Heart left ventricle (tissue), 16 donors: ENCODE results near the gene LRP1B. TPM values are rescaled to one million over a fixed set of nuclear protein-coding genes. Genes with fewer than 3 reads are reported as not detected.

Experiments
- ATAC-seq, 4 donors: fragments of 200-7000 bp; cut with Tn5 transposase; one replicate each; pipeline ENCODE4 v1.9.1; 2020 to 2022; ENCODE audit warnings: moderate library complexity in 4 of 4, mild to moderate bottlenecking in 3 of 4, moderate number of reproducible peaks in 1 of 4
- DNase-seq, 5 donors: peaks; one replicate each; pipeline ENCODE4 v3.0.0-alpha.2; 2020
- H3K27ac ChIP-seq, 12 donors: fragments of 200-600 bp; sonication (generic) in 4 of 12; one replicate each; pipeline versions ENCODE4 v1.5.0 to v1.8.0; 2016 to 2022; ENCODE audit warnings: mild to moderate bottlenecking in 2 of 12
- H3K27me3 ChIP-seq, 9 donors: fragments of 200-600 bp; sonication (generic) in 2 of 9; one replicate each; pipeline versions ENCODE4 v1.5.1 to v1.8.0; 2016 to 2022; ENCODE audit warnings: mild to moderate bottlenecking in 3 of 9
- H3K36me3 ChIP-seq, 9 donors: fragments of 200-600 bp; sonication (generic) in 2 of 9; one replicate each; pipeline versions ENCODE4 v1.5.0 to v1.8.0; 2018 to 2022; ENCODE audit warnings: mild to moderate bottlenecking in 2 of 9
- H3K4me1 ChIP-seq, 12 donors: fragments of 200-600 bp; sonication (generic) in 4 of 12; one replicate each; pipeline versions ENCODE4 v1.5.0 to v1.8.0; 2016 to 2022; ENCODE audit warnings: mild to moderate bottlenecking in 3 of 12
- H3K4me3 ChIP-seq, 12 donors: fragments of 200-600 bp; sonication (generic) in 4 of 12; one replicate each; pipeline versions ENCODE4 v1.5.0 to v1.8.0; 2017 to 2022; ENCODE audit warnings: mild to moderate bottlenecking in 9 of 12, moderate library complexity in 4 of 12
- H3K9me3 ChIP-seq, 12 donors: fragments of 200-600 bp; sonication (generic) in 4 of 12; one replicate each; pipeline versions ENCODE4 v1.5.0 to v1.8.0; 2016 to 2022; ENCODE audit warnings: mild to moderate bottlenecking in 1 of 12
- CTCF ChIP-seq, 12 donors: fragments of 200-600 bp; sonication (generic) in 4 of 12; IDR thresholded peaks; one replicate each; pipeline versions ENCODE4 v1.5.0 to v1.8.0; 2018 to 2022; ENCODE audit warnings: antibody characterized with exemption in 12 of 12, mild to moderate bottlenecking in 5 of 12
- POLR2A ChIP-seq, 2 donors: fragments of 450-650 bp; IDR thresholded peaks; one replicate each; pipeline ENCODE4 v1.6.1; 2017; ENCODE audit warnings: antibody characterized with exemption in 2 of 2, mild to moderate bottlenecking in 2 of 2, moderate library complexity in 2 of 2
- WGBS, 4 donors: extraction: QIAGEN DNeasy Blood & Tissue Kit in 2 of 4; methylation state at CpG; one replicate each; pipeline versions ENCODE4 v1.1.5 to v1.1.7; 2013 to 2018; 5-methylcytosine and 5-hydroxymethylcytosine counted together
- intact Hi-C, 10 donors: fragments of 100-400 bp; cut with DNase I; formaldehyde crosslinking; loops; one replicate each; pipeline versions ENCODE4 v1.11.1 to v1.14.2; 2022
- polyA plus RNA-seq, 2 donors: library from polyadenylated mRNA; stranded (reverse); fragments of 200-250 nt; gene quantifications; one replicate each; pipeline ENCODE4 v1.2.3, GENCODE V29; 2013
- total RNA-seq, 9 donors: library from RNA; depleted of rRNA in 2 of 9; stranded (reverse); fragments of >200 nt in 2 of 9; fragmentation: NEBNext Ultra II Directional in 3 of 9; extraction: Animal tissue kit (Norgen Biotek cat#: 25700) in 3 of 9; gene quantifications; one replicate each; pipeline versions ENCODE4 v1.1.0 to v1.2.4, GENCODE V29; 2016 to 2023
- donor health status: ischemic (EF 13 %, LVEDD 7.1; RV severe dilation, severe dysfunction).
- donor health status: healthy with polysubstance abuse.
- donor health status: DM: no; HTN: yes; CAD: no.
- donor health status: DM: no; HTN: no; CAD: no.
- donor health status: ischemic (EF 25% LVEDD 6.9; RV normal size, moderate dysfunction).
- donor health status: ischemic (EF 25% LVEDD 5.7; RV mildly dilated, moderate dysfunction).
- donor health status: healthy.
- donor health status: DM: yes; HTN: yes; CAD: no.
- donor health status: ischemic (EF 35%, LVEDD 5.7; RV mildly dilated, moderate dysfunction).
- donor health status: nonischemic (EF 11% LVEDD 7.7; RV severe dilation, severe dysfunction).
- donor health status: DM: yes; HTN: yes; CAD: no.
- donor health status: PGD.
- donor health status: ischemic (EF 29% LVEDD 5.4; RV normal size, mild dysfunction).
- donor health status: nonischemic (EF 23%, LVEDD 6.1; RV moderate dilation, normal function).

The LRP1B gene
- total and polyA plus RNA-seq, 11 donors = 0.01 to 0.19 (median 0.11) TPM; not detected in 2

GRCh38 chr2:142045641-142046040 lies 85.2 kb downstream of the LRP1B start:
- Histone ChIP-seq H3K4me3 (no peak overlapping the region), H3K36me3 (no peaks in the 10 kb centered on the region), H3K27me3 (no peaks in the 10 kb centered on the region), H3K27ac (no peak overlapping the region), H3K9me3 (no peaks in the 10 kb centered on the region), H3K4me1 (no peaks in the 10 kb centered on the region)
- intact Hi-C loops = no loop called here
- ATAC-seq (no peak), DNase-seq (no peak)
- TF ChIP-seq CTCF (IDR thresholded peaks at IDR 0.05) (no peak), POLR2A (IDR thresholded peaks at IDR 0.05) (no peak)
- WGBS, 4 donors = 87 to 92% (median 89%) methylated on average over 4 of the region's 4 CpGs

GRCh38 chr2:142044197-142044596 lies 86.6 kb downstream of the LRP1B start:
- Histone ChIP-seq H3K4me1 (no peaks in the 10 kb centered on the region), H3K4me3 (no peak overlapping the region), H3K9me3 (no peaks in the 10 kb centered on the region), H3K27me3 (no peaks in the 10 kb centered on the region), H3K36me3 (no peaks in the 10 kb centered on the region), H3K27ac (no peak overlapping the region)
- intact Hi-C loops = no loop called here
- TF ChIP-seq CTCF (IDR thresholded peaks at IDR 0.05) = no peak
- no peak for TF ChIP-seq POLR2A (IDR thresholded peaks at IDR 0.05)
- 52 to 62% (median 56%) methylated on average over 3 of the region's 3 CpGs for WGBS, 4 donors
- no peak for ATAC-seq
- DNase-seq = no peak

- intact Hi-C loops = no loop called here
- no peak for TF ChIP-seq POLR2A (IDR thresholded peaks at IDR 0.05)
- TF ChIP-seq CTCF (IDR thresholded peaks at IDR 0.05) = no peak
- no peak overlapping the region for H3K27ac ChIP-seq
- WGBS, 4 donors = 57 to 79% (median 70%) methylated on average over 1 of the region's 1 CpG
- no peak for ATAC-seq
- H3K27me3 ChIP-seq = no peaks in the 10 kb centered on the region
- DNase-seq = no peak
- no peaks in the 10 kb centered on the region for H3K9me3 ChIP-seq
- H3K4me3 ChIP-seq = no peak overlapping the region
- H3K4me1 ChIP-seq = no peaks in the 10 kb centered on the region
- H3K36me3 ChIP-seq = no peaks in the 10 kb centered on the region
Measured at GRCh38 chr2:142042536-142043199, 88.1 kb downstream of the LRP1B start.

- Histone ChIP-seq H3K4me1 (no peaks in the 10 kb centered on the region), H3K36me3 (no peaks in the 10 kb centered on the region), H3K27me3 (no peaks in the 10 kb centered on the region), H3K4me3 (no peak overlapping the region), H3K9me3 (no peaks in the 10 kb centered on the region), H3K27ac (no peak overlapping the region)
- intact Hi-C loops = no loop called here
- ATAC-seq = no peak
- no peak for DNase-seq
- 74 to 79% (median 76%) methylated on average over 6 of the region's 6 CpGs for WGBS, 4 donors
- TF ChIP-seq CTCF (IDR thresholded peaks at IDR 0.05) = no peak
- TF ChIP-seq POLR2A (IDR thresholded peaks at IDR 0.05) = no peak
Measured at GRCh38 chr2:142041996-142042395, 88.8 kb downstream of the LRP1B start.
